Measurements from ENCODE around the gene ZNF133.
"Not testable (repeated sequence)": the region's sequence is repeated elsewhere in the genome, so short reads cannot be mapped to it uniquely, and the experiment has no call there.

Gene ZNF133

GRCh38 chr20:18284805-18285533, 3.4 kb upstream of the ZNF133 start:
- no peak for DNase-seq (ENCODE audit: low read depth in 4 of 4, low spot score in 1 of 4)

GRCh38 chr20:18287546-18287914, 797 bp upstream of the ZNF133 start:
- no peak for DNase-seq (ENCODE audit: low read depth in 4 of 4, low spot score in 1 of 4)

- no peak for DNase-seq (ENCODE audit: low read depth in 4 of 4, low spot score in 1 of 4)
Observed at GRCh38 chr20:18288749-18289267, 481 bp downstream of the ZNF133 start.

- no peak for DNase-seq (ENCODE audit: low read depth in 4 of 4, low spot score in 1 of 4)
Observed at GRCh38 chr20:18289306-18289705, 979 bp downstream of the ZNF133 start.

GRCh38 chr20:18299364-18299763, 11.0 kb downstream of the ZNF133 start:
- no peak for DNase-seq (ENCODE audit: low read depth in 4 of 4, low spot score in 1 of 4)

GRCh38 chr20:18304618-18305017, 16.3 kb downstream of the ZNF133 start:
- no peak for DNase-seq (ENCODE audit: low read depth in 4 of 4, low spot score in 1 of 4)

GRCh38 chr20:18307301-18307700, 19.0 kb downstream of the ZNF133 start:
- DNase-seq (ENCODE audit: low read depth in 4 of 4, low spot score in 1 of 4): no peak

- no peak for DNase-seq (ENCODE audit: low read depth in 4 of 4, low spot score in 1 of 4)
Observed at GRCh38 chr20:18310051-18310450, 21.7 kb downstream of the ZNF133 start.

GRCh38 chr20:18310592-18310991, 22.3 kb downstream of the ZNF133 start:
- DNase-seq (ENCODE audit: low read depth in 4 of 4, low spot score in 1 of 4): no peak

GRCh38 chr20:18312723-18313122, 24.4 kb downstream of the ZNF133 start:
- no peak for DNase-seq (ENCODE audit: low read depth in 4 of 4, low spot score in 1 of 4)

- no peak for DNase-seq (ENCODE audit: low read depth in 4 of 4, low spot score in 1 of 4)
Observed at GRCh38 chr20:18313411-18313810, 25.1 kb downstream of the ZNF133 start.

- DNase-seq (ENCODE audit: low read depth in 4 of 4, low spot score in 1 of 4): no peak
Observed at GRCh38 chr20:18314786-18315406, 26.6 kb downstream of the ZNF133 start.

- no peak for DNase-seq (ENCODE audit: low read depth in 4 of 4, low spot score in 1 of 4)
Observed at GRCh38 chr20:18316166-18316565, 27.8 kb downstream of the ZNF133 start.

GRCh38 chr20:18321316-18321715, 33.0 kb downstream of the ZNF133 start:
- DNase-seq (ENCODE audit: low read depth in 4 of 4, low spot score in 1 of 4): no peak

GRCh38 chr20:18321976-18322950, 33.9 kb downstream of the ZNF133 start:
- DNase-seq (ENCODE audit: low read depth in 4 of 4, low spot score in 1 of 4): no peak

- no peak for DNase-seq (ENCODE audit: low read depth in 4 of 4, low spot score in 1 of 4)
Observed at GRCh38 chr20:18323705-18324104, 35.4 kb downstream of the ZNF133 start.

GRCh38 chr20:18324596-18325089, 36.3 kb downstream of the ZNF133 start:
- DNase-seq (ENCODE audit: low read depth in 4 of 4, low spot score in 1 of 4): no peak

GRCh38 chr20:18326990-18327389, 38.7 kb downstream of the ZNF133 start:
- no peak for DNase-seq (ENCODE audit: low read depth in 4 of 4, low spot score in 1 of 4)

GRCh38 chr20:18331694-18332093, 43.4 kb downstream of the ZNF133 start:
- no peak for DNase-seq (ENCODE audit: low read depth in 4 of 4, low spot score in 1 of 4)

- DNase-seq (ENCODE audit: low read depth in 4 of 4, low spot score in 1 of 4): not testable (repeated sequence)
Observed at GRCh38 chr20:18349749-18350148, 61.4 kb downstream of the ZNF133 start.

- DNase-seq (ENCODE audit: low read depth in 4 of 4, low spot score in 1 of 4): no peak
Observed at GRCh38 chr20:18359854-18360253, 71.5 kb downstream of the ZNF133 start.

All from stimulated activated CD4-positive, alpha-beta T cell treated with anti-CD3 and anti-CD28 coated beads, Interleukin-1b, Interleukin-23, amount 100 ng/mL, for 24 hours (primary cell).